Right lobe of liver (tissue), 6 donors: ENCODE measurements around the gene RPS6KA2. TPM values are rescaled to one million over a fixed set of nuclear protein-coding genes. Genes with fewer than 3 reads are reported as not detected.

Source experiments
- ATAC-seq, 4 donors: fragments of 200-7000 bp; cut with Tn5 transposase; one replicate each; pipeline ENCODE4 v1.9.1; 2020; ENCODE audit warnings: mild to moderate bottlenecking in 4 of 4, moderate library complexity in 4 of 4
- DNase-seq, 3 donors: peaks; one replicate each; pipeline ENCODE4 v3.0.0-alpha.2; 2020
- H3K27ac ChIP-seq, 3 donors: fragments of 200-600 bp; one replicate each; pipeline ENCODE4 v1.8.0; 2022
- H3K27me3 ChIP-seq, 2 donors: fragments of 200-600 bp; one replicate each; pipeline ENCODE4 v1.8.0; 2022
- H3K36me3 ChIP-seq, 4 donors: fragments of 200-600 bp; sonication (generic) in 1 of 4; one replicate each; pipeline versions ENCODE4 v1.5.1 to v1.8.0; 2017 to 2022; ENCODE audit warnings: control low read depth in 1 of 4
- H3K4me1 ChIP-seq, 4 donors: fragments of 200-600 bp; sonication (generic) in 1 of 4; one replicate each; pipeline versions ENCODE4 v1.5.1 to v1.8.0; 2017 to 2022; ENCODE audit warnings: control low read depth in 1 of 4
- H3K4me3 ChIP-seq, 3 donors: fragments of 200-600 bp; one replicate each; pipeline ENCODE4 v1.8.0; 2022
- H3K9me3 ChIP-seq, 4 donors: fragments of 200-600 bp; sonication (generic) in 1 of 4; one replicate each; pipeline versions ENCODE4 v1.5.1 to v1.8.0; 2017 to 2022; ENCODE audit warnings: control low read depth in 1 of 4
- POLR2A ChIP-seq: fragments of 450-650 bp; IDR thresholded peaks from one replicate; pipeline ENCODE4 v1.6.1; 2017; ENCODE audit warnings: antibody characterized with exemption, mild to moderate bottlenecking
- WGBS: methylation state at CpG from one replicate; pipeline ENCODE4 v1.1.6; 2018; ENCODE audit warnings: low coverage, low lambda C conversion rate; ENCODE audit not compliant: insufficient coverage; ENCODE audit errors: missing lambda C conversion rate; 5-methylcytosine and 5-hydroxymethylcytosine counted together
- intact Hi-C, 2 donors: fragments of 100-400 bp; cut with DNase I; formaldehyde crosslinking; loops; one replicate each; pipeline versions ENCODE4 v1.11.2 to v1.14.1; 2022
- total RNA-seq, 6 experiments: library from RNA; depleted of rRNA in 2 of 6; stranded (reverse); fragments of >200 nt in 2 of 6; fragmentation: NEBNext Ultra II Directional in 3 of 6; extraction: Animal tissue kit (Norgen Biotek cat#: 25700) in 3 of 6; gene quantifications; one replicate each; pipeline versions ENCODE4 v1.1.0 to v1.2.4, GENCODE V29; 2016 to 2023
- TF ChIP-seq, protein P1 (sequence below), 4 donors: fragments of 200-600 bp in 3 of 4; fragments of 450-650 bp in 1 of 4; IDR thresholded peaks; one replicate each; pipeline versions ENCODE4 v1.5.1 to v1.8.0; 2016 to 2022; ENCODE audit warnings: antibody characterized with exemption in 4 of 4, mild to moderate bottlenecking in 2 of 4
- donor health status: DM: no; HTN: yes; CAD: no.
- donor health status: DM: no; HTN: no; CAD: no.
- donor health status: DM: no; HTN: no; CAD: no.
- donor health status: DM: no; HTN: yes; CAD: no.
- donor health status: DM: no; HTN: yes; CAD: no.

RPS6KA2 gene
- total RNA-seq, 6 experiments from 2014 or later: 6.4 to 18.1 (median 11.1) TPM

DNA sequence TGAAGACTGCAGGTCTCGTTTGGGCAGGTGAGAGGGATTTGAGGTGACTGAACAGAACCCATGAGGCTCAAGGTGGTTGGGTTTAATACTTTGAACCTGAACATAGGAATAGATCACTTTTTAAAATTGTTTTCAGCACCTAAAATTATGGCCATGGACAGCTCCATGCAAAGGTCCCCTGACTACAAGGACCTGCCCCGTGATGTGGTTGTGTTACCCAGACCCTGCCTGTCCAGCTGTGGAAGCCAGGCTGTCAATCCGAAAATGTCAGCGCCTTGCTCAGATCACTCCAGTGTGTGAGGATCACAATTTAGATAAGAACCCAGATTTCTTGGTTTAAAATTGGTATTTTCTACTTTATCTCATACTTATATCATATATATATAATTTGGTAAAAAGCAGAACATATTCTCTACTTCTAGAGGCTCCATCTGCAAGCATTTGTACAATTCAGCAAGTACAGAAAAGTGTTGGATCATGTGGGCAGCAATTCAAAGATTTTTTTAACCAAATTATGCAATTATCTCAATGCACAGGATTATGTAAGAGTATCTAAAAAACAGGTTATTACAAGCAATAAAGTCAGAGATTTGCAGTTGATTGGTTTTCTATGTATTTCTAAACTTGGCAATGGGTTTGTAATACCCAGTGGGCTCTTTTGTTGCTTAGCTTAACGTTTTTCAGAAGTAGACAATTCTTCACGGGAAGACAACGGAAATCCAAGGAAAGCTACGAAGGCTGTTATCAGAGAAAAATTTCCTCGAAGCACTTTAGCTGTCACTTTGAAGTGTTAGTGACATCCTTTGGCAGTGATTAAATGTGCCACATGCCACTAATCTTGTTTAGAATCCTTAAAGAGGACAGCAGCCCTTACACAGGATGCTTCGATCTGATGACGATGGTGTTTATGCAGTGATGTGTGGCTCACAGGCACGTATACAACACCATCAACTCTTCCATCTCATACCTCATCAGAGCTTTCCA lies 24.1 kb upstream of the RPS6KA2 start:
- WGBS: 58% methylated on average over 12 of the region's 12 CpGs
- intact Hi-C loops: no loop called here
- ATAC-seq (peak in 1 of 4 donors; percentile 20), DNase-seq (peak in 1 of 3 donors; percentile 13)
- H3K27ac ChIP-seq: no peak overlapping the region
- TF ChIP-seq, protein P1, sequence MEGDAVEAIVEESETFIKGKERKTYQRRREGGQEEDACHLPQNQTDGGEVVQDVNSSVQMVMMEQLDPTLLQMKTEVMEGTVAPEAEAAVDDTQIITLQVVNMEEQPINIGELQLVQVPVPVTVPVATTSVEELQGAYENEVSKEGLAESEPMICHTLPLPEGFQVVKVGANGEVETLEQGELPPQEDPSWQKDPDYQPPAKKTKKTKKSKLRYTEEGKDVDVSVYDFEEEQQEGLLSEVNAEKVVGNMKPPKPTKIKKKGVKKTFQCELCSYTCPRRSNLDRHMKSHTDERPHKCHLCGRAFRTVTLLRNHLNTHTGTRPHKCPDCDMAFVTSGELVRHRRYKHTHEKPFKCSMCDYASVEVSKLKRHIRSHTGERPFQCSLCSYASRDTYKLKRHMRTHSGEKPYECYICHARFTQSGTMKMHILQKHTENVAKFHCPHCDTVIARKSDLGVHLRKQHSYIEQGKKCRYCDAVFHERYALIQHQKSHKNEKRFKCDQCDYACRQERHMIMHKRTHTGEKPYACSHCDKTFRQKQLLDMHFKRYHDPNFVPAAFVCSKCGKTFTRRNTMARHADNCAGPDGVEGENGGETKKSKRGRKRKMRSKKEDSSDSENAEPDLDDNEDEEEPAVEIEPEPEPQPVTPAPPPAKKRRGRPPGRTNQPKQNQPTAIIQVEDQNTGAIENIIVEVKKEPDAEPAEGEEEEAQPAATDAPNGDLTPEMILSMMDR (IDR thresholded peaks at IDR 0.05): no peak
- TF ChIP-seq POLR2A: no peak
- peaks cover 0 to 3% of the 10 kb centered on the region in 2 donors for H3K27me3 ChIP-seq
- H3K4me3 ChIP-seq: no peak overlapping the region
- no peaks in the 10 kb centered on the region for H3K4me1 ChIP-seq
- no peaks in the 10 kb centered on the region for H3K36me3 ChIP-seq
- no peaks in the 10 kb centered on the region for H3K9me3 ChIP-seq

DNA sequence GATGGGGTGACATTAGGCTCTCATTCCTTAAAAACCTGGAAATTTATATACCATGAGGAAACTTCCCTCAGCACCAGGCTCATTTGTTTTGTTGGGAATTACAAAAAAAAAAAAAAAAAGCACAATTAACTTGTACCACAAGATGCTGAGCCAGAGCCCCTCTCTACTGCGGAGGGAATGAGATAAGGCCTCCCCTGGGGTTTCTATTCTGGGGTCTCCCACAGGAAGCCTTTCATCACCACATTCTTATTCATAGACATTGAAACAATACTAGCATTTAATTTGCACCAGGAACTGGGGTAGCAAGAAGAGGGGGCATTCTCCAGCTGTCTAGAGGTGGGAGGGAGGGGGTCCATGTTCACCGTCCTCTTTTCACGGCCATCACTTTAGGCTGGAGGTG lies 23.0 kb upstream of the RPS6KA2 start:
- peaks cover 0 to 3% of the 10 kb centered on the region in 2 donors for H3K27me3 ChIP-seq
- no peak overlapping the region for H3K4me3 ChIP-seq
- WGBS: 44% methylated on average over 3 of the region's 3 CpGs
- intact Hi-C loops: no loop called here
- no peaks in the 10 kb centered on the region for H3K4me1 ChIP-seq
- no peaks in the 10 kb centered on the region for H3K36me3 ChIP-seq
- no peak overlapping the region for H3K27ac ChIP-seq
- peak in 1 of 3 donors; percentile 6 for DNase-seq
- H3K9me3 ChIP-seq: no peaks in the 10 kb centered on the region
- TF ChIP-seq, protein P1 (IDR thresholded peaks at IDR 0.05): no peak
- no peak for TF ChIP-seq POLR2A
- no peak for ATAC-seq

DNA sequence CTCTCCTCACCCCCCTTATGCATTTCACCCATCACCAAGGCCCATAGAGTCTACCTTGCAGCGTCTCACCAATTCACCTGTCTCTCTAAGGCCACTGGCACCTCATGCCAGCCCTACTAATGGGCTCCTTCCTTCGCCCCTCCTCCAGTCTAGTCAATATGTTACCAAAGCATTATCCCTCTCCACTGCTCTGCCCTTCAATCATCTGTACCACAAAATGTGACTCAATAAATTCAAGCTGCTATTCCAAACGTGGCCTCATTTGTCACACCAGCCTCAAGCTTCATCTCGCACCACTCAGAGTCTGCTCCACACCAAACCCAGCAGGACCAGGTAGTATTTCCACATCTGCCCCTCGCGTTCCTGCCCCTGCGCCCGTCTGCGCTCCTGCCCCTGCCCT lies 21.8 kb upstream of the RPS6KA2 start:
- WGBS: 83% methylated on average over 9 of the region's 9 CpGs
- Histone ChIP-seq H3K36me3 (no peaks in the 10 kb centered on the region), H3K27me3 (no peaks in the 10 kb centered on the region), H3K27ac (no peak overlapping the region), H3K4me1 (no peaks in the 10 kb centered on the region), H3K4me3 (no peak overlapping the region), H3K9me3 (no peaks in the 10 kb centered on the region)
- intact Hi-C loops: no loop called here
- TF ChIP-seq, protein P1 (IDR thresholded peaks at IDR 0.05): no peak
- no peak for TF ChIP-seq POLR2A
- ATAC-seq (no peak), DNase-seq (peak in 1 of 3 donors; percentile 6)

DNA sequence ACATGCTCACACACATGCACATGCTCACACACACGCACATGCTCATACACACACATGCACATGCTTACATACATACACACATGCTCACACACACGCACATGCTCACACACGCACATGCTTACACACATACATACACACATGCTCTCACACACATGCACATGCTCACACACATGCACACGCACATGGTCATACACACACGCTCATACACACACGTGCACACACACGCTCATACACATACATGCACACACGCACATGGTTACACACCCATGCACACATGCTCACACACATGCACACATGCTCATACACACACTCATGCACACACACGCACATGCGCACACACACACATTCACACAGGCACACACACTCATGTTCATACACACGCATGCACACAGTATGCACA lies 20.8 kb upstream of the RPS6KA2 start:
- Histone ChIP-seq H3K4me3 (no peak overlapping the region), H3K27ac (no peak overlapping the region), H3K9me3 (no peaks in the 10 kb centered on the region), H3K36me3 (no peaks in the 10 kb centered on the region), H3K4me1 (no peaks in the 10 kb centered on the region), H3K27me3 (no peaks in the 10 kb centered on the region)
- DNase-seq: peak in 1 of 3 donors; percentile 27
- no peak for ATAC-seq
- TF ChIP-seq, protein P1 (IDR thresholded peaks at IDR 0.05): no peak
- TF ChIP-seq POLR2A: no peak
- WGBS: 84% methylated on average over 9 of the region's 11 CpGs
- intact Hi-C loops: no loop called here
